ENCODE measurements around the gene TRMT2A.

The TRMT2A gene

DNA sequence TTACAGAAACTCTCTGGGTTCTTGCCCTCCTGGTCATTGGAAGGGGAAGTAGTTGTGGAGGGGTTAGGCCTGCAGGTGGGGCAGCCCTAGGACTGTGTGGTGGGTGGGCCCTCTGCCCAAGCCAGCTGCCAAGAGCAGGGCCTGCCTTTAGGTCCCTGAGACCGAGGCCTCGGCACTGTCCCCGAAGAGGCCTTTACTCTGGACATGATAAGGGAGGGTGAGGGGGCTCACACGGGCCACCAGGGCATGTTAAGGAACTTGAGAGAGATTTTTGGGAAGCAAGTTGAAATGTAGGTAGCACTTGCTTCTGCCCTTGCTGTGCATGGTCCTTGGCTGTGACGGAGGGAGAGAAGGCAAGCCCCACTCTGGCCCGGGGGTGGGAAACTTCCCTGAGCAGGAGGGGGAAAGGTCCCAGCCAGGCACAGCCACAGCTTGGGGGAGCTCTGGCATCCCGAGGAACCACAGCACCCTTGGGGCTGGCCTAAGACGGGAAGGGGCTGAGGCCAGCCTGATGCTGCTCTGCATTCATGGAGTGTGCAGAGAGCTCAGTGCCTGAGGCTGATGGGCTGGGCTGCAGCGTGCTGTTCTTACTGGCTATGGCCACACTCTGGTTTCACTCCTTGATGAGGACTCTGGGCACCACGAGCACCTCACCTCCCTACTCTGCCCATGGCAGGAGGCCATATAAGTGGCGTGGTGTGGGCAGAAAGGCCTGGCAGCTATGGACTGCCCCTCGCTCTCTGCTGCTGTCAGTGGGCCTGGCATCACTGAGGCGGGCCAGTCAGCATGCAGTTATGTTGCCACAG, 8.9 kb downstream of the TRMT2A start:
- DNase-seq (ENCODE audit: low read depth in 2 of 2, low spot score in 1 of 2), result no peak

DNA sequence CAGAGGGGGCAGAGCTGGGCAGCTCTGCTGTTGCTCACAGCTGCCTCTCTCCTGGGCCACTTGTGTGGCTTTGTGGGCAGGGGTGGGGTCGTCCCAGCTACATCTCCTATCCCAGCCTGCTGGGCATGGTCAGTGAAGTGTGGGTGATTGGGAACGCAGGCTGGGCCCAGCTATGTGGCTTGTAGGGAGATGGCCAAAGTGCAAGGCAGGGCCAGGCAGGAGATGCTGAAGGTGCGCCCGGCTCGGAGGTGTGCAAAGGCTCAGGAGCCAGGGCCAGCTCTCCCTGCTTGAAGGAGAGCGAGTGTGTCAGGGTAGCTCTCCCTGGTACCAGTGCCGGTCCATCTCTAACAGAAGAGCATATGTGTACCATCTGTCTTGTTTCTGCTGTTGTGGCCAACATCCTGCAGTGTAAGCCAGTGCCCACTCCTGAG, 9.5 kb downstream of the TRMT2A start:
- no peak for DNase-seq (ENCODE audit: low read depth in 2 of 2, low spot score in 1 of 2)

DNA sequence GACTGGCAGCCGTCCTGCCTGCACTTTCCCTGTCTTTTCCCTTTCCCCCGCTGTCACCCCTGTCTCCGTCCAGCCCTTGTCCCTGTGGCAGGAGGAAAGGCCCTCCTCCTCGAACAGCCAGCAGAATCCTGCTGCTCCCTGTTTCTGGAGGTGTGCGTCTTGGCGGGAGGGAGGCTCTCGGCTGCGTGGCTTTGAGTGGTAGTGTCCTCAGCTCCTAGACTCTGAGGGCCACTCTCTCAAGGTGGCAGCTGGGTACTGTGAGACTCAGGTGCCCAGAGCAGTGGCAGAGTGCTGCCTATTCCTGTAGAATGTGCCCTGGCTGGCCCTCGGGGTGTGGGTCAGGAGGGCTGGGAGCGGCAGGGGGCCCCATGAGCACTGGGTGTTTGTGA, 10.2 kb downstream of the TRMT2A start:
- DNase-seq (ENCODE audit: low read depth in 2 of 2, low spot score in 1 of 2), result no peak

DNA sequence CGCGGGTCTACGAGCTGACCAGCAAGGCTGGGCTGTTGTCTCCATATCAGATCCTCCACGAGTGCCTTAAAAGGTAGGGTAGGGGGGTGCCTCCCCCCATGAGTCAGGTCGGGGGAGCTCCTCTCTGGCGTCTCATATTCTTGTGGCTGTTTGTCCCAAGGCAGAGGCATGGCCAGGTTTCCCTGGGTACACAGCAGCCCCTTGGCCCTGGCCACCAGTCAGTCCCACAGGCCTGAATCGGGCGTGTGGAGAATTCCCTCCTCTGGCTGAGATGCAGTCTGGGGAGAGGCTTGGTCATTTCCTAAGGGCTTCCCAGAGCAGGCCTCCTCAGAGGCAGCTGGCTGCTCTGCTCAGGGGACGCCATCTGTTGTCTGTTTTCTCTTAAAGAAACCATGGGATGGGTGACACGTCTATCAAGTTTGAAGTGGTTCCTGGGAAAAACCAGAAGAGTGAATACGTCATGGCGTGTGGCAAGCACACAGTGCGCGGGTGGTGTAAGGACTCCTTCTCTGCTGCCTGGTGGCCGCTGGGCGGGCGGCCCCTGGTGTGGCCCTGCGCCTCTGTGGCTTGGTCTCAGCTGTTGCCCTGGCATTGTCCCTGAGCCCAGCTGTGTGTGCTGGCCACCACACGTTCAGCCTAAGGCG, 10.7 kb downstream of the TRMT2A start:
- DNase-seq (ENCODE audit: low read depth in 2 of 2, low spot score in 1 of 2), result no peak

DNA sequence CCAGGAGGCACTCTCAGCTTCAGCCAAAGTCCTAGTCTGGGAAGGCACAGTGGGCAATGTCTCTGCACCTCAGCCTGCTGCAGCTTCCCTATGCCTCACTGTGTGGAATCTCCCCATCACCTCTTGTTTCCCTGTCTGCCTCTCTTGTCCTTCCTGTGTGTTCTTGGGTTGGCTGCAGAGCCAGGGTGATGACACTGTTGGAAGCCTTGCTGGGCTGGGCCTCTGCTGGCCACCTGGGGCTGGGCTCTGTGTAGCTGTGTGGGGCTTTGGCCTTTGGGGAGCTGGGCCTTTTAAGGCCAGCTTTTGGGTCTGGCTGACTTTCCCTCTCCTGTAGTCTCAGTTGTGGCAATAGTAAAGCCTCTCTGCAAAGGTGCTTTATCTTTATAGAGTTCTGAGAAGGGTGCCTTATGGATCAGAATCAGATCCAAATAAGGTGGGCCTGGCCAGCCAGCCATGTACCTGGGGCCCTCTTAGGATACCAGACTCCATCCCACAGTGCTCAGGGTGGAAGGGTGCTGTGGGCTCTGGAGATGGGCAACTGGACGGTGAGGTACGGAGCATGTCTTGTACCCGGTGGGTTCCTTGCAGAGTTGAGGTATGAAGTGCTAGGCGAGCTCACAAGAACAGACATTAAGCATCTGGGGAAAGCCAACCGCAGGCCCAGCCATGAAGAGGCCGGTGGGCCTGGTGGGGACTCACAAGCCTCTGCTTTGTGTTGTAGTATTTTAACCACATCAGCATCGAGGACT, 11.4 kb downstream of the TRMT2A start:
- no peak for DNase-seq (ENCODE audit: low read depth in 2 of 2, low spot score in 1 of 2)

DNA sequence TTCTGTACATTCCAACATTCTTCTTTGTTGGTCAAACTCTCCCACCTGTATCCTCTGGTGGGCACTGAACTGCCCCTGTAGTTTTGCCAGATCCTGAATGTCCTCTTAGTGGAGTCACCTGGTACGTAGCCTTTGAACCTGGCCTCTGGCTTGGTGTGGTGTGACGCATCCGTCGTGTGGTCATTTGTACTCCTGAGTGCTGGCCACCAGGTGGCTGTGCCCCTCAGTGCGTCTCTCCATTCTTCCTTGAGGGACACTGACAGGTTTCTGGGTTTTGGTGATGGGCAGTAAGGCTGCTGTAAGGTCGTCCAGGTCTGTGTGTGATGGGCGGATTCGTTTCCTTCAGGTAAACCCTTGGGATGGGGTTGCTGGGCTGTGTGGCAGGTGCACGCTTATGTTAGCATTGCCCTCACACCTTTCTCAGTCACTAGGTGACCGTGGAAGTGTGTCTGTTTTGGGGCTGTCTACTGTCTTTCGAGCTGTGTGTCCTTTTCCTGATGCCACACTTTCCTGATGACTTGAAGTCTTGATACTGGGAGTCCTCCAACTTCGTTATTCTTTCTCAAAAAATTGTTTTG, 14.7 kb downstream of the TRMT2A start:
- no peak for DNase-seq (ENCODE audit: low read depth in 2 of 2, low spot score in 1 of 2)

DNA sequence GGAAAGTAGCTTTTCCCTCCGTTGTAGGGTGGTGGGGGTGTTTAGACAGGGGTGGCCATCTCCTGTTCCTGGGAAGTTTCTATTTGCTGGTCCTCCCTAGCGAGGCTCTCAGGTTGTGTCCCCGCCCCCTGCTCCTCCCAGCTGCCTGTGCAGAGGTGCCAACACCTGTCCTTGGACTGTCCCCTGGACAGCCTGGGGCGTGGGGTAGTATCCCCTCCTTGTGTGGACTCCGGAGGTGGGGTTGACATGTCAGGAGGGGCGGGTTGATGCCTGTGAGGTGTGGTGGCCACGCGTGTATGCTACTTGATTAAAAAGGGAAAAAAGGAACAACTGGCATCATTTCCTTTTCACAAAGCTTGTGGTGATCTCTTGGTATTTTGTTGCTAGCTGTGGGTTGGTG, 15.4 kb downstream of the TRMT2A start:
- DNase-seq (ENCODE audit: low read depth in 2 of 2, low spot score in 1 of 2), result no peak

DNA sequence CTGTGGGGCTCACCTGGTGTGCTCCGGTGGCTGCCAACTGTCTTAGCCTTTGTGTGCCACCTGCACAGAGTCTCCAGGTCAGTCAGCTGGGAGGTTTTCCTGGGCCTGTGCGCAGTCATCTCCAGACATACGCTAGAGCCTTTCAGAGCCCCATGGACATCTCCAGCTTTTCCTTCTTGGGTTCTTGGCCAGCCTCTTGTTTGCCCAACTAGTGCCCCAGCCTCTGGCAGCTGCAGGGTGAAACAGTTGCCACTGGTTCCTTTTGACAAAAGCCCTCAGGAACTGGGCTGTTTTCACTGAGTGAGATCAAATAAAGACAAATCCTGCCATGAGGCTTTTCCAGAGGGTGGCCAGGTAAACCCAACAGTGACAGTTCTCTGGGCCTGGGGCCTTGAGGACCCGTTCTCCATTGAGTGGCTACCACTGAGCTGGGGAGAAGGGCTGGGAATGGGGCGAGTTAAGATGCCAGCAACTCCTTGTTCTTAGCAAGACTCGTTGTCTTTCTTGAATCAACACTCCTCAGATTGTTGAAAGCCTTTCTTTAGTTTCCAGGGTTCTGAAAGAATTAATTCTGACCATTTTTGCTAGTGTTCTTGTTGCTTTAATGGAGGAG, 17.8 kb downstream of the TRMT2A start:
- no peak for DNase-seq (ENCODE audit: low read depth in 2 of 2, low spot score in 1 of 2)

DNA sequence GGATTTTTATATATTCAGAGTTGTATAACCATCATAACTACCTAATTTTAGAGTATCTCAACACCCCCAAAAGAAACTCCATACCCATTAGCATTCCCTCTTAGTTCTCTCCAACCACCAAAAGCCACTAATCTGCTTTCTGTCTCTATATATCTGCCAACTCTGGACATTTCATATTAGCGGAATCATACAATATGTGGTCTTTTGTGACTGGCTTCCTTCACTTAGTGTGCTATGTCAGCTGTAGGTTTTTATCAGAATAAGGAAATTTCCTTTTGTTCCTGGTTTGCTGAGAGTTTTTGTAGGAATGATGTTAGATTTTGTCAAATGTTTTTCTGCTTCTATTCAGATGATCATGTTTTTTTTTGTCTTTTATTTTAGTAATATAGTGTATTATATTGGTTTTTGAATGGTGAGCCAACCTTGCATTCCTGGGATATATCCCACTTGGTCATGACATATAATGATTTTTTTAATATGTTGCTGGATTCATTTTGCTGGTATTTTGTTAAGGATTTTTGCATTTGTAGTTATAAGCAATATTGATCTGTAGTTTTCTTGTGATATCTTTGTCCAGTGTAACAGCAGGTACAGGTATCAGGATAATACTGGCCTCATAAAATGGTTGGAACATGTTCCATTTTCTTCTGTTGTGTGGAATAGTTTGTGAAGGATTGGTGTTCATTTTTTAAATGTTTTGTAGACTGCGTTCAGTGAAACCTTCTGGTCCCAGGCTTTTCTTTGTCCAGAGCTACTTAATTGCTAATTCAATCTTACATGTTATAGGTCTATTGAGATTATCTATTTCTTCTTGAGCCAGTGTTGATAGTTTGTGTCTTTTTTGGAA, 20.2 kb downstream of the TRMT2A start:
- DNase-seq (ENCODE audit: low read depth in 2 of 2, low spot score in 1 of 2), result no peak

DNA sequence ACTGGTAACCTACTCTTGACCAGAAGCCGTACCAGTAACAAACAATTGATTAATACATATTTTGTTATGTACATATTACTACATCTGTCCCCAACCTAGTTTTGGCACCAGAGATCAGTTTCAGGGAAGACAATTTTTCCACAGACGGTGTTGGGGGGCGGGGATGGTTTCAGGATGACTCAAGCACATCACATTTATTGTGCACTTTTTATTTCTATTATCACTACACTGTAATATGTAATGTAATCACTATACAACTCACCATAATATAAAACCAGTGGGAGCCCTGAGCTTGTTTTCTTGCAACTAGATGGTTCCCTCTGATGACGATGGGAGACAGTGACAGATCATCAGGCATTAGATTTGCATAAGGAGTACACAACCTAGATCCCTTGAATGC, 21.5 kb downstream of the TRMT2A start:
- DNase-seq (ENCODE audit: low read depth in 2 of 2, low spot score in 1 of 2), result no peak

DNA sequence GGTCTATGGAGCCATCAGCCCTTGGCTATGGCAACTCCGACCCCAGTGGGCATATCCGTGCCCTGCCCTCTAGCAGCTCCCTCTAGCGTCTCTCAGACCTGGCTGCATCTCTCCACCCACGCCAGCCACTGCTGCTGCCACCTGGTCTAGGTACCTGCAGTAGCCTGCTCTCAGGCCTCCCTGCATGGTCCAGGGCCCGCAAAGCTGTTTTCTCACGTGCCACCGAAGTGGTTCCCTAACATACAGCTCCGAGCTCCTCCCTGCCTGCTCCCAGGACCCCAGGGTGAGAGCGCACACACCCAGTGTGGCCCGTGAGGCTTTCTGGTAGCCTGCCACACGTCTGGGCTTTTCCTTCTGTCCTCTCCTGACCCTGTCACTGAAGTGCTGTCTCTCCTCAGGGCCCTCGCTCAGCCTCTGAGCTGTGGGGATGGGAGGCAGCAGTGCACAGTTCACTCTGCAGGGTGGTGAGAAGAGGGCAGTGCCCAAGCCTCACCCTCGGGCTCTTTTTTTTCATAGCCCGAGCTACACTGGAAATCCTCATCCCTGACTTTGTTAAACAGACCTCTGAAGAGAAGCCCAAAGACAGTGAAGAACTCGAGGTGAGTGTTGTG, 22.7 kb downstream of the TRMT2A start:
- DNase-seq (ENCODE audit: low read depth in 2 of 2, low spot score in 1 of 2), result no peak

DNA sequence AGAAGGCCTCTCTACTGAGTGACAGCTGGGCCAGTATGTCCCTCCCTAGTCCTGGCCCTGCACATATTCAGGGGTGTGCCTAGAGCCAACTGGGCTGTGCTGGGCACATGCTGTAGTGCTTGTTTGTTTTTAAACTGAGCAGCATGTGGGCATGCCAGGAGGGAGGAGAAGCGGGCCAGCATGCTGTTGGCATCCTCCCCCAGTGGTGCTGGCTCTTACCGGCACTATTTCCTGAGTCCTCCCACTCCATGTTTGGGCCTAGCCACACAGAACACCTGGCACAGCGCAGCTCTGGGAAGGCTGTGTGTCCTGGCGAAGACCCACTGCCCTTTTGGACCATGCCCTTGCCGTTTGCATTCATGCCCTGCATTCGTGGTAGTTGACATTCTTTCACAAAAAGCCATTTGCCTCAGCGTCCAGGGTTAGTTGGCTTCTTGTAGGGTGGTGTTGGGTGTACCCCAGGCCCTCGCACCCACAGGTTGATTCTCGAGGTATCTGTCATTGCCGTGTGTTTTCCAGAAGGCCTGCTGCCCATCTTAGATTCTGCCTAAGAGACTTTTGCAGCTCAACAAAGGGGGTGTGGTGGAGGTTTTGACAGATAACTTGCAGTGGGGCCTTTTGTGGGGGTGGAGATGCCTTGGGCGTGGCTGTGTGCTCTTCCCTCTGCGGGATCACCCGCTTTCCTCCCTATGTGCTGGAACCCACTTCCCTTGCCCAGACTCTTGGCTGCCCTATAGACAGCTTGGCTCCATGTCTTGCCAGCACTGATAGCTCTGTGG, 23.4 kb downstream of the TRMT2A start:
- DNase-seq (ENCODE audit: low read depth in 2 of 2, low spot score in 1 of 2), result no peak

DNA sequence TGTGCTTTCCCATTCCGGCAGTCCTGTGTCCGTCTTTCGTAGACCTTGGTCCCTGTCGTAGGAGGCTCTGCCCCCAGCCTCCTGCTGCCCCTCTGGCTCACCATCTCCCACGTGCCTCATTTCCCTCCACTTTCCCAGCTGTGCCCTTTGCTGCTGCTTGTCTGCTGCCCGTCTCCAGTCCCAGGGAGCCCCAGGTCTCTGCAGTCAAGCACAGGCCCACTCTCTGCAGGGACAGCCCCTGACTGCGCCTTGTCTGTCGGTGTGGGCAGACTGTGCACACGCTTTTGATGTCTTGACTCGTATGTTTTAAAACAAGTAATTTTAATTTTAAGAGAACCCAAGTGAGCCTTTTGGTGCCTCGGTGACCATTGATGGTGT, 24.6 kb downstream of the TRMT2A start:
- no peak for DNase-seq (ENCODE audit: low read depth in 2 of 2, low spot score in 1 of 2)

DNA sequence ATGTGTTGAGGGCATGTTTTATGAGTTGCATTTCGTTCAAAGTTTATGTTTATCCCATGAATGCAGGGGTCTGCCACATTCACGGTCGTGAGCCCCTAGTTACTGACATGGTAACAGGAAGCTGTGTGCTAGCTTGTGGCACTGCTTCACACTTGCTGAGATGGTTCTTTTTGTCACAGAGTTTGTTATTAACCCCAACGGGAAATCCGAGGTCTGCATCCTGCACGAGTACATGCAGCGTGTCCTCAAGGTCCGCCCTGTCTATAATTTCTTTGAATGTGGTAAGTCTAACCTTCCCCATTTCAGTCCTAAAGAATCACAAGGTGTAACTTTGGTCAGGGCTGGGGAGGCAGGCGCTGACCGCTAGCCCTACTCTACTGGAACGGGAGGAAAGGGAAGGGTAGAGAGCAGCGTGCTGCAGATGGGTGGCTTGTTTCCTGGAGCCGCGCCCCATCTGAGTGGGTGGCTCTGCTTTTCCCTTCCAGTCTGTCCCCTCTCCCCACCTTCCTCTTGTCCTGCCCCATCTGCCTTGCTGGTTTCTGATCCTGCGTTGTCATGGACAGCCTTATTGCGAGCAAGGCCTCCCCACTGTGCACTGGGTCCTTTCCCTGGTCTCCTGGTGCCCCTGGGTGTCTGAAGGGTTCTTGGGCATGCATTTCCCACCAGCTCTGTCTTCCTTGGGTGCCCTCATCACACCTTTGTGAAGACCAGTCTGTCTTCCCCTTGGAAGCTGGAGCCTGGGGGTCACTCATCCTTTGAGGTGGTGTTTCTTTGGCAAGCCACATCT, 25.1 kb downstream of the TRMT2A start:
- no peak for DNase-seq (ENCODE audit: low read depth in 2 of 2, low spot score in 1 of 2)

DNA sequence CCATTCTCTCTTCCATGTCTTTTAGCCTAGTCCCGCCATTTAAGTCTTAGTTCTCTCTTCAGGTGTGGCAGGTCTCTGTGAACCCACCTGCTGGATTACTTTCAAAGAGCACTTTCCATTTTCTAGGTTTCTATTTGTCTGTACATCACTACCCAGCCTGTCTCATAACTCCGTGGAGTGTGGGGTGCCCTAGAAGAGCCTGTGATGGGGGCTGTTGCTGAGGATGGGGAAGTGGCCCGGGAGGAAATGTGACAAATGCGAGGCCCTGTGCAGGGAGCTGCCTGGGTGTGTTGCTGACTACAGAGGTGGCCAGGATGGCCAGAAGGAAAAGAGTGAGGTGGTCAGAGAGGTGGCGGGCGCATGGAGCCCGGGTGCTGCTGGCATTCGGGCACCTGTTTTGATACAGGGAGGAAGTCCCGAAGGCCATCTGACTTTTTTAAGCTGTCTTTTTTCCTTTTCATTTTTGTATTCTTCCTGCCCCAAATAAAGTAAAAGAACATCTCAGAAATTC, 26.2 kb downstream of the TRMT2A start:
- DNase-seq (ENCODE audit: low read depth in 2 of 2, low spot score in 1 of 2), result no peak

DNA sequence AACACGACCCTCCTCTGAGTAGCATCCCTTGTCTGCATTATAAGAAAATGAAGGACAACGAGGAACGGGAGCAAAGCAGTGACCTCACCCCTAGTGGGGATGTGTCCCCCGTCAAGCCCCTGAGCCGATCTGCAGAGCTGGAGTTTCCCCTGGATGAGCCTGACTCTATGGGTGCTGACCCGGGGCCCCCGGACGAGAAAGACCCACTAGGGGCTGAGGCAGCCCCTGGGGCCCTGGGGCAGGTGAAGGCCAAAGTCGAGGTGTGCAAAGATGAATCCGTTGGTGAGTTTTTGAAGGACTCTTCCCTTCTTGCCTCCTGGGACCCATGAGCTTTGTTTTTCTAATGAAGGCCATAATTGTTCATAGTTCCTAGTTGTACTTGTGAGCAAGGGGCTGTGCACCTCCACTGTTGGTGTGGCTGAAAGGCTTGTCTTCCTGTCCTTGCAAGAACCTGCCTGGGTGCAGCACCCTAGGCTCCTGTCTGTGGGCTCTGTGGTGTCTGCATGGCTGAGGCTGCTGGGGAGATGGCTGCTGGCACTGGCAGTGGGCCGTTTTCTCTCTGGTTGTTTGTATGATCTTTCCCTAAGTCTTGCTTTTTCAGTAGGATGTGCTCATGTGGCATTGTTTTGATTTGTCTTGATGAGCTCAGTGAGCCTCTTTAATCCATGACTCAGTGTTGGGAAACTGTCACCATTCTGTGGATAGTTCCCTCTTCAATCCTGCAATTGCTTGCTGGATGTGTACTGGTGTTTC, 26.9 kb downstream of the TRMT2A start:
- DNase-seq (ENCODE audit: low read depth in 2 of 2, low spot score in 1 of 2), result no peak

DNA sequence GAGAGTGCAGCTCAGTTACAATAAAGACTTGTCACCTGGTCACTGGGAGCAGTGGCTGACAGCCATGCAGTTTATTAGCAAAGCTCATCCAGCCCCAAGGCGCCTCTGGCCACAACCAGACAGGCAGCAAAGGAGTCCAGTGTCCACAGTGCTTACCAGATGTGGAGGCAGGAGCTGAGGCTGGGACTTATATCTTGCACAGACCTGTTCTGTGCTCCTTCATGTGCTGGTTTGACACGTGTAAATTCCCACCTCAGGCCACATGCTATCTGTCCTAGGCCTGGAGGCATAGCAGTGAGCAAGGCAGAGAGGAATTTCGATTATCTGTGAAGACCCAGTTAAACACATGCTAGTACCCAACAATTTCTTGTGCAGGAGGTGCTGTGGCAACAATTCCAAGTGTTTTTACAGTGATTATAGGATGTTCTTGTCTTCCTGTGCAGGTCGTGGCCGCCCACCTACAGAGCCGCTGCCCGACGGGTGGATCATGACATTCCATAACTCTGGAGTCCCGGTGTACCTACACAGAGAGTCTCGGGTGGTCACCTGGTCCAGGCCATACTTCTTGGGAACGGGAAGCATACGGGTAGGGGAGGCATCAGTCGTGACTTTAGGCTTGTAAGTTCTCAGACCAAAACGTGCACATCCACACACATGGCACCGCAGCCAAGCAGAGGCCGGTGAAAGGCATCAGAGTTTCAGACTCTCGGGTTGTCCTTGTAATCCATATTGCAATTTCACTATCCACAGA, 27.6 kb downstream of the TRMT2A start:
- no peak for DNase-seq (ENCODE audit: low read depth in 2 of 2, low spot score in 1 of 2)
